BJ (cell line): ENCODE results near the gene RNF19B. TPM values are rescaled to one million over a fixed set of nuclear protein-coding genes. Genes with fewer than 3 reads are reported as not detected.

ENCODE experiments used
- CTCF ChIA-PET: fragments of 350-600 bp; formaldehyde crosslinking; extraction: SDS; loops from one replicate; lab custom pipeline; 2021; ENCODE audit warnings: antibody characterized with exemption, inconsistent platforms; lab: Yijun Ruan, JAX
- POLR2A ChIA-PET: fragments of 300-600 bp; sonication (Branson Sonifier 250); formaldehyde crosslinking; extraction: SDS; loops from one replicate; lab custom pipeline; 2021; ENCODE audit warnings: antibody characterized with exemption; lab: Charles Lee
- DNase-seq: peaks from one replicate; pipeline ENCODE4 v3.0.0-alpha.2; 2011; ENCODE audit warnings: low read depth
- H3K27me3 ChIP-seq: 2 replicates; pipeline ENCODE4 v1.6.0; 2011; ENCODE audit warnings: low read length; ENCODE audit not compliant: control insufficient read depth, insufficient read depth
- H3K36me3 ChIP-seq: 2 replicates; pipeline ENCODE4 v1.5.1; 2011; ENCODE audit warnings: low read length; ENCODE audit not compliant: control insufficient read depth, insufficient read depth
- H3K4me3 ChIP-seq: 2 replicates; pipeline ENCODE4 v1.5.1; 2011; ENCODE audit warnings: low read depth, mild to moderate bottlenecking, control low read depth, low read length
- CTCF ChIP-seq: IDR thresholded peaks from 2 replicates; pipeline ENCODE4 v1.5.1; 2011; ENCODE audit warnings: low read depth, mild to moderate bottlenecking, control low read depth, inconsistent platforms, low read length, moderate library complexity; ENCODE audit not compliant: insufficient read depth
- polyA plus RNA-seq: library from polyadenylated mRNA; depleted of rRNA; stranded (reverse); fragments of >200 nt; gene quantifications from 2 replicates; pipeline ENCODE4 v1.2.3, GENCODE V29; 2011

Gene RNF19B
- polyA plus RNA-seq, 1 experiment: 8.2 TPM

DNA sequence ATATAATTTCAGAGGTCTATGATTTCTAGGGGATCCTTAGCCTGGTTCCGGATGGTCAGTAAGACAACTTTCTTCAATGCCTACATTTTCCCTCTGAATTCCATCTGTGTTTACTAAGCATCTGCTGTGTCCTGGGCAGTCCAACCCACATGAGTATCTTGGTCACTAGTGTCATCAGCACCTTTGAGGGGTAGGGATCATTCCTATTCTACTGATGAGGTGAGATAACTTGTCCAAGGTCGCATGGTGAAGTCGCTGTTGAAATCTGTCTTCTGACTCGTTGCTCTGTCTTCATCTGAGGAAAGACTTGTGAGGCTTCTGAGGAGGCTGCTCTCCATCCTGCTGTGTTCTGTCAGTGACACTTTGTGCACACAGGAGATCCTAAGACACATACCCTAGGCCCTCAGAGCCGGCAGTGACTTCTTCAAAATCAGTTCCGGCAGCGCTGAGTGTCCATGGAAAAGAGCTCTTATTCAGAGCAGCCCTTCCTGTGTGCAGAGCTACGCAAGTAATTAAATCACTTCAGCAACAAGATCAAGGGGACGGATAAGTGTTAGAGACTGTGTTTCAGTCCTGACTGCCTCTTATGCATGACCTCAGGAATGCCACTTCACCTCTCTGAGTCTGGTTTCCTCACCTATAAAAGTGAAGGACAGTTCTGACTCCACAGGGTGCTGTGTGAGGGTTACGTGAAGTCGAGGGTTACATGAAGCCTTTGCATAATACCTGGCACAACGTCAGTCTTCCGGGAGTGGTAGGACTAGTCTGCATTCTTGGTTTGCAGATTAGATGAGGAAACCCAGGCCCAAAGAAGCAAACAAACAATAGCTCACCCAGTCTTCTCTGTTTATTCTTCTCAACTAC lies 43.7 kb upstream of the RNF19B start:
- Histone ChIP-seq H3K27me3 (no peaks in the 10 kb centered on the region), H3K4me3 (no peak overlapping the region), H3K36me3 (peaks cover 5% of the 10 kb centered on the region)
- ChIA-PET POLR2A (no interaction called here), CTCF (interaction anchor here (0.8 to 8.6 kb wide), 17 partner anchors 10 to 131 kb away, joined by 3 to 132 read pairs (median 5); partner anchors contain the start of gene RNF19B)
- no peak for TF ChIP-seq CTCF
- DNase-seq: no peak

DNA sequence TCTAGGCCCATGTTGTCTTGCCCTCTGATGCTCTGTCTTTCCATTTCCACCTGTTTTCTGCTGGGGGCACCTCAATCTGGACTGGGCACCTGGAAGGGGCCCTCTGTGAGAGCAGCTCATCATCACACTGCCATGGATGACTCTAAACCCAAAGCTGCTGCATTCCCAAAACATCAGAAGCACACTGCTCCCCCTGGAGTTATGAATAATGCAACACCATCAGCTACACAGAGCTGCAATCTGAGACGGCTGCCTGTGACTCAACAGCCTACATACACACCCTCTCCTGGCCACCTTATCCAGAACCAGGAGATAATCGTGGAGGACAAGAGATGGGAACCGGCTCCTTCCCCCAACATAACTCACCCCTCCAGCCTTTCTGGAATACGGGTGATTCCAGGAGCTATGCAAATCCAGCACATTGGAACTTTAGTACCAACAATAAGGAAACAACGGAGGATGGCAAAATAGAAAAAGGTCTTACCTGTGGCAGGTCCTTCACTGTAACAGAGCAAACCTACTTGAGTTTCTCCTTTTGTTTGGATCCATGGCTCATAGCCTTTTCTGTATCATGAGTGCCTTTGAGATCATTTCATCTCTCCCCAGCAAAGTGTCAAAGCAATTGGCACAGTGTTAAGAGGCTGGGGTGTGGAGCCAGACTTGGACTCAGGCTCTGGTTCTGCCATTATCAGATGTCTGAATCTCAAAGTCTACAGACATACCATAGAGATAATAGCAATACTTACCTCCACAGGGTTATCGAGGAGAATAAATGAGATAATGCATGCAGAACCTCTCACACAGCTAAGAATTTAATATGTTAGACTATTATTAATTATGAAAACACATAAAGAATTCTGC lies 42.8 kb upstream of the RNF19B start:
- Histone ChIP-seq H3K4me3 (no peak overlapping the region), H3K36me3 (peaks cover 1% of the 10 kb centered on the region; the same call in 1 of the 2 replicates), H3K27me3 (no peaks in the 10 kb centered on the region)
- peak; percentile 43 for DNase-seq
- ChIA-PET CTCF (interaction anchor here (0.6 to 8.6 kb wide), 25 partner anchors 9 to 131 kb away, joined by 3 to 132 read pairs (median 5); partner anchors contain the start of gene RNF19B), POLR2A (no interaction called here)
- TF ChIP-seq CTCF: peak; percentile 66

GRCh38 chr1:33005838-33006421 lies 41.3 kb upstream of the RNF19B start:
- POLR2A ChIA-PET: no interaction called here

GRCh38 chr1:33005117-33005837 lies 40.7 kb upstream of the RNF19B start:
- ChIA-PET POLR2A (no interaction called here), CTCF (interaction anchor here (1.1 to 8.6 kb wide), 8 partner anchors 8 to 119 kb away, joined by 3 to 132 read pairs (median 6); partner anchors contain the start of gene HPCA)
- no peak overlapping the region for H3K4me3 ChIP-seq
- no peaks in the 10 kb centered on the region for H3K27me3 ChIP-seq
- TF ChIP-seq CTCF: no peak
- peaks cover 1% of the 10 kb centered on the region; the same call in 1 of the 2 replicates for H3K36me3 ChIP-seq
- no peak for DNase-seq

More at GRCh38 chr1:33005838-33006421, 41.3 kb upstream of the RNF19B start:
- H3K4me3 ChIP-seq: no peak overlapping the region
- H3K36me3 ChIP-seq: peaks cover 1% of the 10 kb centered on the region; the same call in 1 of the 2 replicates
- no peak for DNase-seq
- no peak for TF ChIP-seq CTCF
- CTCF ChIA-PET: interaction anchor here (0.8 to 8.6 kb wide), 12 partner anchors 9 to 80 kb away, joined by 3 to 132 read pairs (median 6); partner anchors contain the start of gene RNF19B
- H3K27me3 ChIP-seq: no peaks in the 10 kb centered on the region
